HL-60 (cell line): ENCODE measurements around the gene INSIG1.

Source experiments
- CTCF ChIP-seq: IDR thresholded peaks from one replicate; pipeline ENCODE4 v1.5.1; 2011; ENCODE audit warnings: low read length, control low read depth, inconsistent platforms; ENCODE audit not compliant: insufficient read depth
- GABPA ChIP-seq: IDR thresholded peaks from 2 replicates; pipeline ENCODE4 v1.6.1; 2012; ENCODE audit warnings: low read depth
- POLR2AphosphoS5 ChIP-seq: IDR thresholded peaks from 2 replicates; pipeline ENCODE4 v1.6.1; 2012; ENCODE audit warnings: low read depth
- REST ChIP-seq: IDR thresholded peaks from 2 replicates; pipeline ENCODE4 v1.6.1; 2012; ENCODE audit warnings: low read depth; ENCODE audit not compliant: insufficient replicate concordance

- TF ChIP-seq REST: no peak
- no peak for TF ChIP-seq POLR2AphosphoS5
- no peak for TF ChIP-seq CTCF
- TF ChIP-seq GABPA: no peak
Measured at GRCh38 chr7:155281398-155281969, 16.2 kb upstream of the INSIG1 start.
